ENCODE measurements around the gene DHX16.

Gene DHX16

DNA sequence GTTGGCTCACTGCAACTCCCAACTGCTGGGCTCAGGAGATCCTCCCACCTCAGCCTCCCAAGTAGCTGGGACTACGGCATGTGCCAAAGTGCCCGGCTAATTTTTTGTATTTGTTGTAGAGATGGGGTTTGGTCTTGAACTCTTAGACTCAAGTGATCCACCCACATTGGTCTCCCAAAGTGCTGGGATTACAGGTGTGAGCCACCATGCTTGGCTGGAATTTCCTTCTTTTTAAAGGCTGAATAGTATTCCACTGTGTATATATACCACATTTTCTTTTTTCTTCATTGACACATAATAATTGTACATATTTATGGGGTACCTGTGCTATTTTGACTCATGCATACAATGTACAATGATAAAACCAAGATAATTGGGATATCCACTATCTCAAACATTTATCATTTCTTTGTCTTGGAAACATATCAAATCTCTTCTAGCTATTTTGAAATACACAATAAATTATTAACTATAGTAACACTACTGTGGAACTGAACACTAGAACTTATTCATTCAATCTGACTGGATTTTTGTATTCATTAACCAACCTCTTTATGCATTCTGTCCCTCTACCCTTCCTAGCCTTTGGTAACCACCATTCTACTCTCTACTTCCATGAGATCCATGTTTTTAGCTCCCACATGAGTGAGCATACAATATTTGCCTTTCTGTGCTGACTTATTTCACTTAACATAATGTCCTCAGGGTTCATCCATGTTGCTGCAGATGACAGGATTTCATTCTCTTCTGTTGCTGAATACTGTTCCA lies 36.5 kb upstream of the DHX16 start:
- H3K9me3 ChIP-seq (ENCODE audit: insufficient read depth, low read length): no peaks in the 10 kb centered on the region
- H3K9ac ChIP-seq (ENCODE audit: low read length): no peak overlapping the region
- no peak for TF ChIP-seq EZH2phosphoT487 (IDR thresholded peaks at IDR 0.05; ENCODE audit: low read depth)
- TF ChIP-seq, protein P1, sequence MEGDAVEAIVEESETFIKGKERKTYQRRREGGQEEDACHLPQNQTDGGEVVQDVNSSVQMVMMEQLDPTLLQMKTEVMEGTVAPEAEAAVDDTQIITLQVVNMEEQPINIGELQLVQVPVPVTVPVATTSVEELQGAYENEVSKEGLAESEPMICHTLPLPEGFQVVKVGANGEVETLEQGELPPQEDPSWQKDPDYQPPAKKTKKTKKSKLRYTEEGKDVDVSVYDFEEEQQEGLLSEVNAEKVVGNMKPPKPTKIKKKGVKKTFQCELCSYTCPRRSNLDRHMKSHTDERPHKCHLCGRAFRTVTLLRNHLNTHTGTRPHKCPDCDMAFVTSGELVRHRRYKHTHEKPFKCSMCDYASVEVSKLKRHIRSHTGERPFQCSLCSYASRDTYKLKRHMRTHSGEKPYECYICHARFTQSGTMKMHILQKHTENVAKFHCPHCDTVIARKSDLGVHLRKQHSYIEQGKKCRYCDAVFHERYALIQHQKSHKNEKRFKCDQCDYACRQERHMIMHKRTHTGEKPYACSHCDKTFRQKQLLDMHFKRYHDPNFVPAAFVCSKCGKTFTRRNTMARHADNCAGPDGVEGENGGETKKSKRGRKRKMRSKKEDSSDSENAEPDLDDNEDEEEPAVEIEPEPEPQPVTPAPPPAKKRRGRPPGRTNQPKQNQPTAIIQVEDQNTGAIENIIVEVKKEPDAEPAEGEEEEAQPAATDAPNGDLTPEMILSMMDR (IDR thresholded peaks at IDR 0.05; ENCODE audit: low read depth, low read length): no peak
- no peaks in the 10 kb centered on the region for H3K36me3 ChIP-seq (replicated peaks; ENCODE audit: low read depth, low read length)
- H4K20me1 ChIP-seq (ENCODE audit: insufficient read depth, low read length): no peaks in the 10 kb centered on the region
- no peaks in the 10 kb centered on the region for H3K79me2 ChIP-seq (ENCODE audit: low read length)
- no peak overlapping the region for H3K4me2 ChIP-seq (ENCODE audit: low read length)
- H3K27me3 ChIP-seq (ENCODE audit: low read depth, low read length): no peaks in the 10 kb centered on the region
- H2AFZ ChIP-seq (ENCODE audit: low read depth, low read length): no peak overlapping the region
- H3K27ac ChIP-seq (ENCODE audit: low read length): no peak overlapping the region
- H3K4me1 ChIP-seq (ENCODE audit: low read length): no peaks in the 10 kb centered on the region
- no peak overlapping the region for H3K4me3 ChIP-seq (ENCODE audit: low read length)

DNA sequence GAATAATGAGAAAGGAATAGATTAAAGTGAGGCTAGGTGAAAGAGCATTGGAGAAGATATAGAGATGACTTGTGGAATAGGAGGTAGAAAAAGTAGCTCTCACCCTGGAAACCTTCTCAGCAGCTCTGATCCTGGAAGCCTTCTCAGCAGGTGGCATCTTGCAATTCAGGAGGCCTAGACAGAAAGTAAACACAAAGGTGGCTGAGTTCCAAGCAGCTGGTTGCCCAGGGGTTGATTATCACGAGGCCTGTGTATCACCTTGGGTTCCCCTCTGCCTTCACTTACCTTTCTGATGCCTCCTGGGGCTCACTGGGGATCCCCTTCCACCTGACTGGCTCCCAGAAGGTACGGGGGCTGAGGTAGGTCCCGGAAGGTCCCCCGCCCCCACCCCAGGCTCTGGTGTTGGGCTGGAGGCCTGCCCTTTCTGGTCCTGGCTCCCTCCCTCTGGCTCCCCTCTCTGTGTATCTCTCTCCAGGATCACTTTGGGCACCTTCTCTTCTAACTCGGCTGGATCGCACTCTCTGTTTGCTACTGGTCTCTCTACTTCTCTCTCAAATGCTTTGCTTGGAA lies 34.6 kb upstream of the DHX16 start:
- H3K27me3 ChIP-seq (ENCODE audit: low read depth, low read length): no peaks in the 10 kb centered on the region
- H3K4me1 ChIP-seq (ENCODE audit: low read length): no peaks in the 10 kb centered on the region
- TF ChIP-seq EZH2phosphoT487 (IDR thresholded peaks at IDR 0.05; ENCODE audit: low read depth): no peak
- TF ChIP-seq, protein P1 (IDR thresholded peaks at IDR 0.05; ENCODE audit: low read depth, low read length): no peak
- no peak overlapping the region for H3K4me3 ChIP-seq (ENCODE audit: low read length)
- H2AFZ ChIP-seq (ENCODE audit: low read depth, low read length): no peak overlapping the region
- H4K20me1 ChIP-seq (ENCODE audit: insufficient read depth, low read length): no peaks in the 10 kb centered on the region
- no peaks in the 10 kb centered on the region for H3K79me2 ChIP-seq (ENCODE audit: low read length)
- no peak overlapping the region for H3K4me2 ChIP-seq (ENCODE audit: low read length)
- H3K9me3 ChIP-seq (ENCODE audit: insufficient read depth, low read length): no peaks in the 10 kb centered on the region
- H3K36me3 ChIP-seq (replicated peaks; ENCODE audit: low read depth, low read length): no peaks in the 10 kb centered on the region
- H3K27ac ChIP-seq (ENCODE audit: low read length): no peak overlapping the region
- no peak overlapping the region for H3K9ac ChIP-seq (ENCODE audit: low read length)

DNA sequence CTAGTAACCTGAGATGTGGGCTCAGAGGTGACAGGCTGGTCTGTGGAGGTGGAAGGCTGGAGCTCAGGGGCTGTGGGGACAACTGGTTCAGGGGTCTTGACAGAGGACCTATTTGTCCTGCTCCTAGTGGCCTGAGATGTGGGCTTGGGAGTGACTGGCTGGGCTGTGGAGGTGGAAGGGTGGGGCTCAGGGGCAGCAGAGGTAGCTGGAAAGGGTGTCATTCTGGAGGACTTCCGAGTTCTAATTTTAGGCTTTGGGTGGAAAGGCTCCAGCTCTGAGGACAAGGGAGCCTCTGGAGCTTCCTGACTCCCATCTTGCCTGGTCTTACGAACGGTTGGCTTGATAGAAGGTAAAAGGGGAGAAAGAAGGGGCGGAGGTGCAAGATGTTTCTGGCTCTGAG lies 32.8 kb upstream of the DHX16 start:
- no peaks in the 10 kb centered on the region for H3K79me2 ChIP-seq (ENCODE audit: low read length)
- no peak overlapping the region for H3K4me2 ChIP-seq (ENCODE audit: low read length)
- no peak overlapping the region for H2AFZ ChIP-seq (ENCODE audit: low read depth, low read length)
- H3K9me3 ChIP-seq (ENCODE audit: insufficient read depth, low read length): no peaks in the 10 kb centered on the region
- no peak overlapping the region for H3K9ac ChIP-seq (ENCODE audit: low read length)
- TF ChIP-seq, protein P1 (IDR thresholded peaks at IDR 0.05; ENCODE audit: low read depth, low read length): no peak
- no peak for TF ChIP-seq EZH2phosphoT487 (IDR thresholded peaks at IDR 0.05; ENCODE audit: low read depth)
- H3K4me1 ChIP-seq (ENCODE audit: low read length): no peaks in the 10 kb centered on the region
- no peak overlapping the region for H3K27ac ChIP-seq (ENCODE audit: low read length)
- H3K4me3 ChIP-seq (ENCODE audit: low read length): no peak overlapping the region
- no peaks in the 10 kb centered on the region for H4K20me1 ChIP-seq (ENCODE audit: insufficient read depth, low read length)
- no peaks in the 10 kb centered on the region for H3K27me3 ChIP-seq (ENCODE audit: low read depth, low read length)
- H3K36me3 ChIP-seq (replicated peaks; ENCODE audit: low read depth, low read length): no peaks in the 10 kb centered on the region

DNA sequence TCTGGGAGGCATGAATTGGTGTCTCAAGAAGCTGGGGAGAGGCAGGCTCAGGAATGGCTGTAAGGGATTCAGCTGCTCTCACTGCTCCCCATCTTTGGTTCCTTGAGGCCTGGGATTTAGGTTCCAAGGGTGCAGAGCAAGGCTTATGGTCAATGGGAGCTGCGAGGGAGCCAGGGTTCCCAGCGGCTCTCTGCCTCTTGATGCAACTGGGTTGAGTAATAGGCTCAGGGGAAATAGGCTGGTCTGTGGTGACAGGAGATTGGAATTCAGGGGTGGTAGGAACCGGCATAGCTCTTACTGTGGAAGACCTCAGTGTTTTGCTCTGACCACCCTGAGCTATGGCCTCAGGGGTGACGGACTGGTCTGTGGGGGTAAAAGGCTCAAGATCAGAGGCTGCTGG lies 31.0 kb upstream of the DHX16 start:
- no peaks in the 10 kb centered on the region for H3K27me3 ChIP-seq (ENCODE audit: low read depth, low read length)
- H3K4me2 ChIP-seq (ENCODE audit: low read length): no peak overlapping the region
- no peaks in the 10 kb centered on the region for H4K20me1 ChIP-seq (ENCODE audit: insufficient read depth, low read length)
- H3K9me3 ChIP-seq (ENCODE audit: insufficient read depth, low read length): no peaks in the 10 kb centered on the region
- no peak overlapping the region for H3K27ac ChIP-seq (ENCODE audit: low read length)
- no peaks in the 10 kb centered on the region for H3K4me1 ChIP-seq (ENCODE audit: low read length)
- no peak overlapping the region for H3K9ac ChIP-seq (ENCODE audit: low read length)
- TF ChIP-seq, protein P1 (IDR thresholded peaks at IDR 0.05; ENCODE audit: low read depth, low read length): no peak
- H3K4me3 ChIP-seq (ENCODE audit: low read length): no peak overlapping the region
- H3K36me3 ChIP-seq (replicated peaks; ENCODE audit: low read depth, low read length): no peaks in the 10 kb centered on the region
- no peak overlapping the region for H2AFZ ChIP-seq (ENCODE audit: low read depth, low read length)
- no peaks in the 10 kb centered on the region for H3K79me2 ChIP-seq (ENCODE audit: low read length)
